Measurements from ENCODE around the gene PKD1L1. TPM values are rescaled to one million over a fixed set of nuclear protein-coding genes. Genes with fewer than 3 reads are reported as not detected.
"Not testable (repeated sequence)": the region's sequence is repeated elsewhere in the genome, so short reads cannot be mapped to it uniquely, and the experiment has no call there.

PKD1L1 gene
- polyA plus RNA-seq = 1 to 10 TPM in 1 of 3 donors, under 1 TPM in 2; 0.10 to 1.6 (median 0.68) TPM

GRCh38 chr7:47948141-47948790 lies at the start of gene PKD1L1:
Gene PKD1L1, minus strand, starts transcription at chr7:47948466. Its CDS starts 26 bp downstream, at chr7:47948440.
- no peak within 1 kb of the TSS for H3K27ac ChIP-seq (ENCODE audit: low read depth, low read length)
- 72 to 79% (median 73%) methylated on average over 7 of the region's 7 CpGs for WGBS, 3 donors

DNA sequence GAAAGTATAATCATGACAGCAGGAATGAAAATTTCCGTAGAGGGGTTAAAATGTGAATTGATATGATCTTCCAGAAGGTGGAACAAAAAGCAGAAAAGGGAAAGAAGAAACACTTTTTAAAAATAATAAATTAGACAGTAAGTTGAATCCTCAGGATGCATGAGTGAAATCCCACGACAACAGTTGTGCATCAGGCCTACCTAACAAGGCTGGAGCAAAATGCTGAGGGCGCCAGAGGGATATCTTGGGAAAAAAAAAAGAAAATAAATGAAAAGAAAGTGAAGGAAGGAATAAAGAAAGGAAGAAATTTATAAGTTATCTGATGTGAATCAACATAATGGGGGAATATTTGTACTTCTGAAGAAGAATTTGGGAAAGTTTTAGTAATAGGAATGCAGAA lies 44.2 kb upstream of the PKD1L1 start:
- H3K27ac ChIP-seq (ENCODE audit: low read depth, low read length) = no peak overlapping the region
- WGBS, 3 donors = 67 to 76% (median 74%) methylated on average over 3 of the region's 3 CpGs

DNA sequence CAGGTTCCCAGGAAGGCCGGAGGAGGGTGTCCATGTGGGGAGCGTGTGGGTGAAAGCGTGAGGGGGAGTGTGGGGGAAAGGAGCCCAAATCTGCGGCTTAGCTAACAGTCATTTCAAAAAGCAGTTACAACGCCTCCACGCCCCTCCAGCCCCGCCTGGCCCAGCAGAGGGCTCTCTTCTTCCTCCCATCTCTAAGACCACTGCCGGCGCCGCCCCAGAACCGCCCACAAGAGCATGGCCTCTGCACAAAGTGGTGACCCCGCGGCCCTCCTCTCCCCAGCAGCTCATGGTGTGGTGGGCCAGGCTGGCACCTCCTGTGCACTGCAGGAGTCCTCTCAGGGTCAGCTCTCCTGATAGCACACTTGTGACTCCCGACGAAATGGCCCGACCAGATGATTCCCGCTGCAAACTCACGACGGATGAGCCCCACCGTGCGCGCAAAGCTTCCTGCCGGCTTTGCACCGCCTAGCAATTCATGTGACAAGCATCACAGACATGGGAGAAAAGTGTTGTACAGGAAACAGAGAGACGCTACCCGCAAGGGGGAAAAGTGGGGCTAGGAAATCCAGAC lies 43.6 kb upstream of the PKD1L1 start:
- no peak overlapping the region for H3K27ac ChIP-seq (ENCODE audit: low read depth, low read length)
- WGBS, 3 donors = 3% methylated on average over 23 to 26 of the region's 26 CpGs

DNA sequence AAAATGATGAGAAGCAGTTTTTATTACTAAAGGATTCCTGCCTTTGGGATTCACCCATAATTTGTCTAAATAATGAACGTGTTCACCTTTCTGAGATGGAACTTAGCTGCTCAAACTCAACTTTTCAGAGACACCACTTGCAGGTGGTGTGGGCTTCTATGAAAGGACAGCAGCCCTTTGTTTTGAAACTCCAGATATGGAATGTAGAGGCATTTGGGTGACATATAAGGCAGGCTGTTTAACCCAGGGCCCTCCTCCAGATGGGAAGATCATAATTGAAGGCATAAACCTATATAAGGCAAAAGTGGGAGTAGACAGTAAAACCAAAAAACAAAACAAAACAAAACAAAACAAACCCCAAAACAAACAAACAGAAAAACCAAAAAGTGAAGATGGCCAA lies 43.0 kb upstream of the PKD1L1 start:
- H3K27ac ChIP-seq (ENCODE audit: low read depth, low read length) = no peak overlapping the region

GRCh38 chr7:47990592-47990991 lies 42.3 kb upstream of the PKD1L1 start:
- no peak overlapping the region for H3K27ac ChIP-seq (ENCODE audit: low read depth, low read length)
- 89 to 98% (median 95%) methylated on average over 5 of the region's 5 CpGs for WGBS, 3 donors

More for the DNA sequence above, 43.0 kb upstream of the PKD1L1 start:
- WGBS, 3 donors = 92 to 93% (median 93%) methylated on average over 1 of the region's 1 CpG

- WGBS, 3 donors = 63 to 72% (median 70%) methylated on average over 10 of the region's 10 CpGs
- not testable (repeated sequence) for H3K27ac ChIP-seq (ENCODE audit: low read depth, low read length)
Measured at GRCh38 chr7:47989607-47990400, 41.5 kb upstream of the PKD1L1 start.

DNA sequence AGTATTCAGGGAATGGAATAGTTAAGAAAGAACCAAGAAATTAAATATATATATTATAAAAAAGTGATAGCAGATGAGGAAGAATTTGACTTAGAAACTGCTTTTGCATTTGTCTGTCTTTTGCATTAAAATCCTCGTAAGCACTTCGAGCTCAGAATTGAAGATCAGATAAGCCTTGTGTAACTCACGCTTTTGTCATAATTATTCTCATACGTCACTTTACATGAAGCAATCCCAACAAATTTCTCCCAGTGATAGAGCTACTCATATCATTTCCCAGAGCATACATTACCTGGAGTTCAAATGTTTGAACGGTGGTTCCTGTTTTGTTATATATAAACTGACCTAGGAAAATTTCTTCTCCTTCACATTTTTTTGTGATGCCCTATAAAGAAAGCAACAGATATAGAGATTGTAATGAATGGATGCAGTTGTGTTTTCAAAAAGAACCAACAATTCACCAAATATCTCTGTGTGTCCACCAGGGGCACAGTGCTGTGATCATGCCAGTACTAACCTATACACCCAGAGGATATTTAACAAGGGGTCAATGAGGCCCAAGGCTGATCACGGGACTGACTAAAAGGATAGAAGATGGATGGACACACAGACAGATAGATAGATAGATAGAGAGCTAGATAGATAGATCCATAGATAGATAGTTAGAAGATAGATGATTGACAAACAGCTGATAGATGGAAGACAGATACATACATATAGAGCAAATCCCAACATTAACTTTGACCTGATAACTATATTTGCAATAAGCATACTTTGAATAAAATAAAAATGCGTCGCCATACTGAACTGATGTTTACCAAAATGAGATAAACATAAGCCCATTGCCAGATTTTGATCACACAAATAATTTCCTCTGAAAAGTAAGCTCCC lies 40.5 kb upstream of the PKD1L1 start:
- H3K27ac ChIP-seq (ENCODE audit: low read depth, low read length) = no peak overlapping the region
- 69 to 87% (median 80%) methylated on average over 8 of the region's 8 CpGs for WGBS, 3 donors

- WGBS, 3 donors = 23 to 65% (median 60%) methylated on average over 2 of the region's 2 CpGs
Measured at GRCh38 chr7:47982610-47983009, 34.3 kb upstream of the PKD1L1 start.

DNA sequence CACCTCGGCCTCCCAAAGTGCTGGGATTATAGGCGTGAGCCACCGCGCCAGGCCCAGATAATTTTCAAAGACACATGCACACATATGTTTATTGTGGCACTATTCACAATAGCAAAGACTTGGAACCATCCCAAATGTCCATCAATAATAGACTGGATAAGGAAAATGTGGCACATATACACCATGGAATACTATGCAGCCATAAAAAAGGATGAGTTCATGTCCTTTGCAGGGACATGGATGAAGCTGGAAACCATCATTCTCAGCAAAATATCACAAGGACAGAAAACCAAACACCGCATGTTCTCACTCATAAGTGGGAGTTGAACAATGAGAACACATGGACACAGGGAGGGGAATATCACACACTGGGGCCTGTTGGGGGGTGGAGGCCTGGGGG lies 32.4 kb upstream of the PKD1L1 start:
- 97 to 99% (median 99%) methylated on average over 4 of the region's 5 CpGs for WGBS, 3 donors
- H3K27ac ChIP-seq (ENCODE audit: low read depth, low read length) = not testable (repeated sequence)

More at GRCh38 chr7:47982610-47983009, 34.3 kb upstream of the PKD1L1 start:
- no peak overlapping the region for H3K27ac ChIP-seq (ENCODE audit: low read depth, low read length)

- WGBS, 3 donors = 23 to 40% (median 36%) methylated on average over 7 of the region's 7 CpGs
- no peak overlapping the region for H3K27ac ChIP-seq (ENCODE audit: low read depth, low read length)
Measured at GRCh38 chr7:47979832-47980181, 31.5 kb upstream of the PKD1L1 start.

- WGBS, 3 donors = 1 to 2% (median 2%) methylated on average over 62 of the region's 62 CpGs
- H3K27ac ChIP-seq (ENCODE audit: low read depth, low read length) = peak within 1 kb of the TSS; percentile 71
Measured at GRCh38 chr7:47979145-47979831, 31.0 kb upstream of the PKD1L1 start, which contains the start of gene HUS1. Gene HUS1, minus strand, starts transcription at chr7:47979615. Its CDS starts 96 bp downstream, at chr7:47979519.

DNA sequence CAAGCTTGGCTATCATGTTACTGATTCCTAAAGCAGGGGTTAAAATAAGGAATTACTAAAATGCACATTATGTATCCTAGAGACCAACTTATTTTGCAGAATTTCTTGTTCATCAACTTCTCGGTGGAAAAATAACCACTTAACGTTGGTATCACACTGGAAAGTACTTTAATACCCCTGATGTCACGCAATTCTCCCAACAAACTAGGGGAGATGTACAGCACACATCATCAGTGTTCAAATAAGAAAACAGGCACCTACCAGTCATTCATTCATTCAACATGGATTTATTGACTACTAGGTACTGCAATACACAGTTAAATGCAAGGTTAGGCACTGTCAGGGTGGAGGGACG lies 30.5 kb upstream of the PKD1L1 start:
- no peak overlapping the region for H3K27ac ChIP-seq (ENCODE audit: low read depth, low read length)
- WGBS, 3 donors = 2 to 10% (median 8%) methylated on average over 4 of the region's 4 CpGs

- WGBS, 3 donors = 65 to 82% (median 80%) methylated on average over 1 of the region's 1 CpG
- H3K27ac ChIP-seq (ENCODE audit: low read depth, low read length) = no peak overlapping the region
Measured at GRCh38 chr7:47973739-47974138, 25.5 kb upstream of the PKD1L1 start.

- no peak overlapping the region for H3K27ac ChIP-seq (ENCODE audit: low read depth, low read length)
- whole genome bisulfite sequencing, 3 donors = 17 to 56% (median 33%) methylated on average over 1 of the region's 1 CpG
Measured at GRCh38 chr7:47970761-47971160, 22.5 kb upstream of the PKD1L1 start.

DNA sequence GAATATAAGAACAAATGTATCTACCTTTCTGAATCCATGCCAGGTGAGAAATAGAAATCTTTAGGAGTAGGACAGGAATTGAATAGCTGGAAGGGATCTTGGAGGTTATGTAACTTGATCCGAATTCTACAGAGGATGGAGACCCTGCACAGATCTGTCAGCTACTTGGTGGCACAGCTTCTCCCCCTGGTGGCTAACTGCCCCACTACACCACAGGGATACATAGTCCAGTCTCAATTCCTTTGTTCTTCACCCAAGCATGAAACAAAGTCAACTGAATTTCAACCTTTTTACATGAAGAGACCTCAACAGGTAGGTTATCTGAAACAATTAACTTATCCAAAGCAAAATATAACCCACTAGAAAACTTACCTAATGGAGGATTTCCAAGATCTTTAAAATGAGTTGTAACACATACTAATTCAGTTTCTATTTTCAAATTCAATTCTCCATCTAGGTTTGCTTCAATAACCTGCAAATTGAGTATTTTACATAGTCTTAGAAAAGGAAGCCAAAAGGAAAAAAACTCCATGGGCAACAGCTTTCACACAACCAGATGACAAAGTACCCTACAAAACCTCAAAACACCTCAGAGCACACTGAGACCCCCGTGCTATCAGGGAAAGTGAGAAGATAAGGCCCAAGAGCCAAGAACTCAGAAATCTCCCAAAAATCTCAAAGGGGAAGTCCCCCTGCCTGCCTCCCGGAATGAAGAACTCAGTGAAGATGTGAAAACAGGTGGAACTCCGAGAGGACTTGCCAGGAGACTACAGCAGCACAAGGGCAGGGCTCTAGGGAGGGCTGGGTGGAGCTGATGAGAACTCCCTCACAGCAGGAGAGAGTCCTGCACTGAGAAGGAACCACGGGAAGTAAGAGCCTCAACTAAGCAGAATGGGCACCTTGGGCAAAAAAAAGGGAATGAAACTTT lies 20.8 kb upstream of the PKD1L1 start:
- H3K27ac ChIP-seq (ENCODE audit: low read depth, low read length) = no peak overlapping the region
- WGBS, 3 donors = 54 to 77% (median 66%) methylated on average over 5 of the region's 5 CpGs

DNA sequence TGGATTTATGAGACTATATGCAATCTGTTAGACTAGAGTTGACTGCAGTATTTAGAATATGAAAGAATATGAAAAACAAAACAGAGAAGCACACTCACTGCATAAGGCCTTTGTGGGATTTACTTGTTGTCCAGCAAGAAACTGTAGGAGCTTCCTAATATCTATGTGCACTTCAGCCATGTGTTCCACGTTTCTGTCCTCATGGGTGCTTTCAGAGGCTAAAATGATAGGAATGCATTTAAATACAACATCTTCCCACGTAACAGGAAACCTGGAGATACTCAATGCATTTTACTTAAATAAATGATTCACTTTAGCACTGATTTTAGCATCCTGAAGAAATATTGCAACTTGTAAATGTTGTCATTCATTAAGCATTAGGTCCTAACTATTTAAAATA lies 19.4 kb upstream of the PKD1L1 start:
- H3K27ac ChIP-seq (ENCODE audit: low read depth, low read length) = no peak overlapping the region
- WGBS, 3 donors = 87 to 90% (median 90%) methylated on average over 2 of the region's 2 CpGs

- WGBS, 3 donors = 90 to 95% (median 95%) methylated on average over 5 of the region's 5 CpGs
- H3K27ac ChIP-seq (ENCODE audit: low read depth, low read length) = no peak overlapping the region
Measured at GRCh38 chr7:47967123-47967522, 18.9 kb upstream of the PKD1L1 start.
